SK-N-SH (cell line): ENCODE results near the gene FASLG.

Experiments
- FOXM1 ChIP-seq: IDR thresholded peaks from 2 replicates; pipeline ENCODE4 v1.4.0; 2012; ENCODE audit warnings: low read depth, mild to moderate bottlenecking
- GATA2 ChIP-seq: sonication (generic); formaldehyde crosslinking; IDR thresholded peaks from 2 replicates; pipeline ENCODE4 v1.5.0; 2020; ENCODE audit warnings: mild to moderate bottlenecking, missing genetic modification reagents
- JUND ChIP-seq: IDR thresholded peaks from 2 replicates; pipeline ENCODE4 v1.4.0; 2012
- TF ChIP-seq, protein P1 (sequence below): fragments of 200-600 bp; sonication (generic); IDR thresholded peaks from 2 replicates; pipeline ENCODE4 v1.6.1; 2017; ENCODE audit warnings: antibody characterized with exemption, mild to moderate bottlenecking, moderate library complexity

DNA sequence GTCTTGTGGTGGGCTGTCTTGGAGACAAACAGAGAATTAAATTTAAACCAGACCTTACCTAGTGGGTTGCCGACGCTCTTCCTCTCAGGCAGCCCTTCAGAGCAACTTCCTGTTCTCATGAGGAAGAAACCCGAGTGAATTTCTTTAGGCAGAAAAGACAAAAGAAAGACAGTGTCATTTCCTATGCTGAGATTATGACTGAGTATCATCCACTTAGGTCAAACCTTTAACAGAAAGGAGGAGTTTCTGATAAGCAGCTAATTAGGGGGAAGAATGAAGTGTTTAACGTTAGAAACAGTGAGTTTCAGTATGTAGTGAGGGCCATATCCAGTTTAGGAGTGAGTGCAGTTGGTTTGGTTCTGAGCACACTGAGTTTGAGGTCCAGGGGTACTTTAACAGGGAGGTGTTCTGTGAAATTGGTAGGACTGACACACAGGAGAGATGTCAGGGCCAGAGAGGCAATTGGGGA lies 38.7 kb downstream of the FASLG start:
- TF ChIP-seq, protein P1, sequence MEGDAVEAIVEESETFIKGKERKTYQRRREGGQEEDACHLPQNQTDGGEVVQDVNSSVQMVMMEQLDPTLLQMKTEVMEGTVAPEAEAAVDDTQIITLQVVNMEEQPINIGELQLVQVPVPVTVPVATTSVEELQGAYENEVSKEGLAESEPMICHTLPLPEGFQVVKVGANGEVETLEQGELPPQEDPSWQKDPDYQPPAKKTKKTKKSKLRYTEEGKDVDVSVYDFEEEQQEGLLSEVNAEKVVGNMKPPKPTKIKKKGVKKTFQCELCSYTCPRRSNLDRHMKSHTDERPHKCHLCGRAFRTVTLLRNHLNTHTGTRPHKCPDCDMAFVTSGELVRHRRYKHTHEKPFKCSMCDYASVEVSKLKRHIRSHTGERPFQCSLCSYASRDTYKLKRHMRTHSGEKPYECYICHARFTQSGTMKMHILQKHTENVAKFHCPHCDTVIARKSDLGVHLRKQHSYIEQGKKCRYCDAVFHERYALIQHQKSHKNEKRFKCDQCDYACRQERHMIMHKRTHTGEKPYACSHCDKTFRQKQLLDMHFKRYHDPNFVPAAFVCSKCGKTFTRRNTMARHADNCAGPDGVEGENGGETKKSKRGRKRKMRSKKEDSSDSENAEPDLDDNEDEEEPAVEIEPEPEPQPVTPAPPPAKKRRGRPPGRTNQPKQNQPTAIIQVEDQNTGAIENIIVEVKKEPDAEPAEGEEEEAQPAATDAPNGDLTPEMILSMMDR = no peak
- TF ChIP-seq GATA2 (CRISPR knock-in tag) (no peak), FOXM1 (no peak), JUND (no peak)
